GM12874 (cell line): Measurements from ENCODE around the gene OR13C9.

Experiments used
- TF ChIP-seq, protein P1 (sequence below): IDR thresholded peaks from 2 replicates; pipeline ENCODE4 v1.5.1; 2011; ENCODE audit warnings: low read depth, mild to moderate bottlenecking, control low read depth, low read length, moderate library complexity; ENCODE audit not compliant: insufficient read depth

The OR13C9 gene

DNA sequence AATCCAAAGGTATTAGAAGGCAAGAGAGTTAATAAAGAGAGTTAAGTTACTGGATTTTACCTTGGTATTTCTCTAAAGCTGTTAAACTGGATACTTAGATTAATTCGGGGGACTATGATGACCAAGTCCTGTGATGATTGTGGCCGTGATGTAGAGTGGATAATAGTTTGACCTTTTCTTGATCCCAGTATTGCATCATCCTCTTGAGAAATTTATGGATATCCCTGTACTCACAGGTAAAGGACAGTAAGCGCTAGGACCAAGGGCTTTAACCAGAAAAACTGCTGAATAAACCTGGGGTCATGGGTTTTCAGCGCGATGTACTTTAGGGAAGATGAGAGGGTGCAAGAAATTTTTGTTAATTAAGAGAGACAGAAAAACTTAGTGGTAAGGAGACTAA lies 40.7 kb downstream of the OR13C9 start:
- TF ChIP-seq, protein P1, sequence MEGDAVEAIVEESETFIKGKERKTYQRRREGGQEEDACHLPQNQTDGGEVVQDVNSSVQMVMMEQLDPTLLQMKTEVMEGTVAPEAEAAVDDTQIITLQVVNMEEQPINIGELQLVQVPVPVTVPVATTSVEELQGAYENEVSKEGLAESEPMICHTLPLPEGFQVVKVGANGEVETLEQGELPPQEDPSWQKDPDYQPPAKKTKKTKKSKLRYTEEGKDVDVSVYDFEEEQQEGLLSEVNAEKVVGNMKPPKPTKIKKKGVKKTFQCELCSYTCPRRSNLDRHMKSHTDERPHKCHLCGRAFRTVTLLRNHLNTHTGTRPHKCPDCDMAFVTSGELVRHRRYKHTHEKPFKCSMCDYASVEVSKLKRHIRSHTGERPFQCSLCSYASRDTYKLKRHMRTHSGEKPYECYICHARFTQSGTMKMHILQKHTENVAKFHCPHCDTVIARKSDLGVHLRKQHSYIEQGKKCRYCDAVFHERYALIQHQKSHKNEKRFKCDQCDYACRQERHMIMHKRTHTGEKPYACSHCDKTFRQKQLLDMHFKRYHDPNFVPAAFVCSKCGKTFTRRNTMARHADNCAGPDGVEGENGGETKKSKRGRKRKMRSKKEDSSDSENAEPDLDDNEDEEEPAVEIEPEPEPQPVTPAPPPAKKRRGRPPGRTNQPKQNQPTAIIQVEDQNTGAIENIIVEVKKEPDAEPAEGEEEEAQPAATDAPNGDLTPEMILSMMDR, result no peak

DNA sequence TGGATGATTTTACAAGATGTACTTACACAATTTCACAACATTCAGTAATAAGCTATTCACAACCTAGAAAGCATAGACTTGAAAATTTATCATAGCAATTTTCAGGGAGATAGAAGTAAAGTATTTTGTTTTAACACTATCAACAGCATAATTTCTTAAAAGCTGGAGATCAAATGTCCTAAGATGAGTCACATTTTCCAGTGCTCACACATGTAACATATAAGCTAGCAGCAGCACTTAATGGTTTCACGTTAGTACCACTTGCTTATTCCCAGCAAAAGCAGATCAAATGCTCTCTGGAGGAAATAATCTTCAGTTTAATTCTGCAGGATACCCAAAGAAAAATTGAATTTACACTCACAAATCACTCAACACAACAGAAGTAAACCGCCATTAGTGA lies 42.5 kb downstream of the OR13C9 start:
- TF ChIP-seq, protein P1, result no peak

GRCh38 chr9:104572612-104573011 lies 45.4 kb downstream of the OR13C9 start:
- TF ChIP-seq, protein P1, result no peak

GRCh38 chr9:104568868-104569267 lies 49.1 kb downstream of the OR13C9 start, which contains the start of gene OR13C8:
Gene OR13C8, plus strand, starts transcription at chr9:104569168. Its CDS starts 0 bp downstream, at chr9:104569168.
- TF ChIP-seq, protein P1, result no peak
